Endothelial cell of umbilical vein (primary cell): ENCODE data around the gene STK32C. TPM values are rescaled to one million over a fixed set of nuclear protein-coding genes. Genes with fewer than 3 reads are reported as not detected.

Experiments used
- BruUV-seq: library from RNA; stranded (reverse); fragments of 400-500 nt; replicated peaks from 2 replicates; lab custom pipeline; 2021; lab: Mats Ljungman, UMichigan
- CTCF ChIA-PET: fragments of 300-600, 350-600 bp; sonication (Branson Sonifier 250); formaldehyde crosslinking; loops from one replicate; lab custom pipeline; 2021; ENCODE audit warnings: antibody characterized with exemption, inconsistent platforms; lab: Charles Lee
- POLR2A ChIA-PET: fragments of 300-600, 350-600 bp; sonication (Branson Sonifier 250); formaldehyde crosslinking; loops from one replicate; lab custom pipeline; 2021; ENCODE audit warnings: antibody characterized with exemption, inconsistent platforms; lab: Charles Lee
- DNase-seq: peaks from one replicate; pipeline ENCODE4 v3.0.0-alpha.2; 2011; ENCODE audit warnings: low read depth, low spot score
- FAIRE-seq: peaks from 2 replicates; lab custom pipeline; 2011; peaks lifted over from hg19 to GRCh38; lab: Jason Lieb, UNC
- H2AFZ ChIP-seq: 2 replicates; pipeline ENCODE4 v1.6.0; 2012; ENCODE audit warnings: low read depth, low read length, control low read depth, inconsistent platforms
- H3K27ac ChIP-seq: 2 replicates; pipeline ENCODE4 v1.5.1; 2011; ENCODE audit warnings: low read depth, mild to moderate bottlenecking, control low read depth, low read length, moderate library complexity; ENCODE audit not compliant: insufficient read depth
- H3K27me3 ChIP-seq, 2 experiments: 2 replicates each; pipeline versions ENCODE4 v1.6.0 to v1.6.1; 2011; ENCODE audit warnings: low read length in 2 of 2, mixed read lengths in 1 of 2; ENCODE audit not compliant: control insufficient read depth in 2 of 2, insufficient read depth in 2 of 2
- H3K36me3 ChIP-seq, 2 experiments: 2 replicates in 1 of 2; 3 replicates in 1 of 2; pipeline ENCODE4 v1.5.1; 2011; ENCODE audit warnings: low read length in 2 of 2, mild to moderate bottlenecking in 1 of 2, moderate library complexity in 1 of 2; ENCODE audit not compliant: control insufficient read depth in 2 of 2, insufficient read depth in 2 of 2; ENCODE audit errors: extremely low read depth in 1 of 2
- H3K4me1 ChIP-seq: 3 replicates; pipeline ENCODE4 v1.5.1; 2011; ENCODE audit warnings: mild to moderate bottlenecking, low read length; ENCODE audit not compliant: control insufficient read depth, insufficient read depth; ENCODE audit errors: extremely low read depth
- H3K4me2 ChIP-seq: 2 replicates; pipeline ENCODE4 v1.6.1; 2011; ENCODE audit warnings: low read length, control low read depth, mixed read lengths; ENCODE audit not compliant: insufficient read depth
- H3K4me3 ChIP-seq, 3 experiments: fragments of 200-600 bp in 1 of 3; sonication (generic), shearing (Covaris generic) in 1 of 3; replicated peaks in 1 of 3; 2 replicates each; pipeline ENCODE4 v1.5.1; 2011 to 2016; ENCODE audit warnings: control low read depth in 3 of 3, low read length in 3 of 3, mild to moderate bottlenecking in 2 of 3, inconsistent platforms in 1 of 3, low read depth in 1 of 3, moderate library complexity in 1 of 3; ENCODE audit not compliant: insufficient read depth in 1 of 3
- H3K79me2 ChIP-seq: 2 replicates; pipeline ENCODE4 v1.6.0; 2012; ENCODE audit warnings: low read length, inconsistent platforms; ENCODE audit not compliant: control insufficient read depth, insufficient read depth
- H3K9ac ChIP-seq: replicated peaks from 2 replicates; pipeline ENCODE3; 2011; ENCODE audit warnings: low read length, control low read depth; ENCODE audit not compliant: insufficient read depth; ENCODE audit errors: extremely low read depth
- H3K9me1 ChIP-seq: replicated peaks from 3 replicates; pipeline ENCODE4 v1.6.0; 2011; ENCODE audit warnings: mild to moderate bottlenecking, low read length; ENCODE audit not compliant: control insufficient read depth, insufficient read depth; ENCODE audit errors: extremely low read depth
- H3K9me3 ChIP-seq: replicated peaks from 2 replicates; pipeline ENCODE4 v1.5.1; 2012; ENCODE audit warnings: low read length, inconsistent platforms; ENCODE audit not compliant: control insufficient read depth, insufficient read depth
- H4K20me1 ChIP-seq: replicated peaks from 2 replicates; pipeline ENCODE3; 2011; ENCODE audit warnings: mild to moderate bottlenecking, low read length; ENCODE audit not compliant: control insufficient read depth, insufficient read depth; ENCODE audit errors: extremely low read depth
- CTCF ChIP-seq, 2 donors: IDR thresholded peaks; 1 replicate in 1 of 2; 2 replicates in 1 of 2; pipeline ENCODE4 v1.5.1; 2011; ENCODE audit warnings: low read length in 2 of 2, mild to moderate bottlenecking in 2 of 2, moderate library complexity in 2 of 2, control low read depth in 1 of 2, inconsistent platforms in 1 of 2, low read depth in 1 of 2; ENCODE audit not compliant: insufficient read depth in 1 of 2; ENCODE audit errors: extremely low read depth in 1 of 2
- EZH2 ChIP-seq: IDR thresholded peaks from 2 replicates; pipeline ENCODE4 v1.6.1; 2012; ENCODE audit warnings: borderline replicate concordance, low read depth, mild to moderate bottlenecking, moderate library complexity, low read length, inconsistent platforms; ENCODE audit not compliant: severe bottlenecking
- FOS ChIP-seq: IDR thresholded peaks from 2 replicates; pipeline ENCODE4 v1.6.1; 2011; ENCODE audit warnings: mild to moderate bottlenecking, low read length, moderate library complexity, borderline replicate concordance; ENCODE audit not compliant: insufficient read depth
- GATA2 ChIP-seq: IDR thresholded peaks from 2 replicates; pipeline ENCODE4 v1.7.0; 2011; ENCODE audit warnings: low read depth, mild to moderate bottlenecking, moderate library complexity, mixed read lengths, low read length; ENCODE audit not compliant: insufficient read length, insufficient read depth
- JUN ChIP-seq: IDR thresholded peaks from 2 replicates; pipeline ENCODE4 v1.6.1; 2011; ENCODE audit warnings: borderline replicate concordance, low read depth; ENCODE audit not compliant: insufficient read length, insufficient read depth
- MAX ChIP-seq: IDR thresholded peaks from 2 replicates; pipeline ENCODE4 v1.6.1; 2011; ENCODE audit not compliant: insufficient read depth, insufficient read length
- MYC ChIP-seq: IDR thresholded peaks from one replicate; pipeline ENCODE4 v1.6.1; 2011; ENCODE audit warnings: mild to moderate bottlenecking, low read depth, low read length
- POLR2A ChIP-seq: IDR thresholded peaks from 2 replicates; pipeline ENCODE4 v1.6.1; 2012; ENCODE audit warnings: low read depth, mild to moderate bottlenecking, control low read depth, low read length
- POLR2AphosphoS5 ChIP-seq: IDR thresholded peaks from 2 replicates; pipeline ENCODE4 v1.6.1; 2012; ENCODE audit warnings: low read depth, mild to moderate bottlenecking, control low read depth, low read length, moderate library complexity; ENCODE audit not compliant: insufficient read depth
- dilution Hi-C: fragments of 300-500 bp; cut with MboI; formaldehyde crosslinking; loops from one replicate; pipeline ENCODE4 v1.15.0; 2019; ENCODE audit warnings: low sequenced_read_pairs; ENCODE audit not compliant: extremely low pct_ligation_motif_present
- intact Hi-C: fragments of 100-400 bp; cut with micrococcal nuclease; formaldehyde crosslinking; loops from one replicate; pipeline ENCODE4 v1.10.0; 2022
- polyA plus RNA-seq, 4 experiments: library from polyadenylated mRNA; depleted of rRNA in 3 of 4; stranded (reverse) in 3 of 4; unstranded in 1 of 4; fragments of >200 nt; gene quantifications; 2 replicates each; pipeline versions ENCODE4 v1.2.1 to v1.2.3, GENCODE V29; 2011 to 2012; ENCODE audit warnings: missing spikeins in 1 of 4
- total RNA-seq: library from RNA; stranded (reverse); gene quantifications from 2 replicates; pipeline ENCODE4 v1.2.3, GENCODE V29; 2021

STK32C gene
- total and polyA plus RNA-seq, 2 donors (not counting 3 experiments of a cell fraction or from before 2014, with no cell fraction given): 5.4 to 14.1 TPM

GRCh38 chr10:132240581-132240980 is 67.2 kb downstream of the STK32C start:
- H3K9me3 ChIP-seq: no peaks in the 10 kb centered on the region
- H4K20me1 ChIP-seq: no peaks in the 10 kb centered on the region
- H3K27ac ChIP-seq: no peak overlapping the region
- no peak overlapping the region for H3K4me2 ChIP-seq
- CTCF ChIA-PET: no interaction called here
- intact Hi-C loops (no loop called here), dilution Hi-C loops (no loop called here)
- no peak for TF ChIP-seq MAX
- TF ChIP-seq JUN: no peak
- TF ChIP-seq POLR2AphosphoS5: no peak
- no peak for TF ChIP-seq MYC
- TF ChIP-seq POLR2A: no peak
- TF ChIP-seq EZH2: no peak
- TF ChIP-seq FOS: no peak
- TF ChIP-seq CTCF (IDR thresholded peaks at IDR 0.05; ENCODE audit: extremely low read depth in 1 of 2, insufficient read depth in 1 of 2, low read depth in 1 of 2, low read length in 2 of 2): no peak
- TF ChIP-seq GATA2: no peak
- H3K4me1 ChIP-seq: no peaks in the 10 kb centered on the region
- no peak overlapping the region for H3K4me3 ChIP-seq
- H2AFZ ChIP-seq: no peak overlapping the region
- BruUV-seq: no TSS peak
- no peaks in the 10 kb centered on the region for H3K36me3 ChIP-seq
- no peak for DNase-seq
- no peak overlapping the region for H3K9ac ChIP-seq
- POLR2A ChIA-PET: no interaction called here
- H3K27me3 ChIP-seq: no peaks in the 10 kb centered on the region
- no peaks in the 10 kb centered on the region for H3K9me1 ChIP-seq
- H3K79me2 ChIP-seq: no peaks in the 10 kb centered on the region
- no peak for FAIRE-seq
